HCT116 (cell line): ENCODE measurements around the gene GLRX. TPM values are rescaled to one million over a fixed set of nuclear protein-coding genes. Genes with fewer than 3 reads are reported as not detected.

Experiments used
- ATAC-seq: fragments of 200-7000 bp; cut with Tn5 transposase; 2 replicates; pipeline ENCODE4 v1.9.1; 2020; ENCODE audit warnings: mild to moderate bottlenecking, moderate library complexity
- BruUV-seq: library from RNA; stranded (reverse); fragments of 400-500 nt; replicated peaks from 2 replicates; lab custom pipeline; 2021; lab: Mats Ljungman, UMichigan
- CTCF ChIA-PET: fragments of 300-600 bp; sonication (Branson Sonifier 250); formaldehyde crosslinking; loops from one replicate; lab custom pipeline; 2021; ENCODE audit warnings: antibody characterized with exemption; lab: Charles Lee
- POLR2A ChIA-PET: fragments of 300-600, 350-600 bp; sonication (Branson Sonifier 250); formaldehyde crosslinking; loops from one replicate; lab custom pipeline; 2021; ENCODE audit warnings: antibody characterized with exemption; lab: Charles Lee
- RAD21 ChIA-PET, 2 experiments: fragments of 300-600 bp; sonication (Branson Sonifier 250); formaldehyde crosslinking; loops; one replicate each; lab custom pipeline; 2023; ENCODE audit warnings: low total read pairs in 2 of 2; ENCODE audit not compliant: uncharacterized antibody in 2 of 2, unreplicated experiment in 2 of 2, low non-redundant PET in 1 of 2; lab: Charles Lee
- DNase-seq: peaks from one replicate; pipeline ENCODE4 v3.0.0-alpha.2; 2010; ENCODE audit warnings: low read depth, low spot score
- H2AFZ ChIP-seq: fragments of 200-600 bp; shearing (Covaris generic), sonication (generic); 2 replicates; pipeline ENCODE4 v1.6.1; 2017; ENCODE audit warnings: low read depth, mixed run types, mixed read lengths, antibody characterized with exemption, low read length; ENCODE audit not compliant: poor library complexity, severe bottlenecking
- H3K27ac ChIP-seq: 2 replicates; pipeline ENCODE4 v1.5.1; 2012; ENCODE audit warnings: low read depth, low read length
- H3K27me3 ChIP-seq: fragments of 200-600 bp; sonication (generic); 2 replicates; pipeline ENCODE4 v1.6.1; 2016; ENCODE audit warnings: mixed run types, low read length, mixed read lengths; ENCODE audit not compliant: insufficient read depth
- H3K36me3 ChIP-seq, 2 experiments: fragments of 200-500 bp in 1 of 2; fragments of 200-600 bp in 1 of 2; sonication (Bioruptor generic) in 1 of 2; sonication (generic) in 1 of 2; 2 replicates each; pipeline versions ENCODE4 v1.5.1 to v1.6.1; 2014 to 2016; ENCODE audit warnings: low read length in 2 of 2, inconsistent platforms in 1 of 2, mixed read lengths in 1 of 2, mixed run types in 1 of 2; ENCODE audit not compliant: insufficient read depth in 2 of 2, control insufficient read depth in 1 of 2
- H3K4me1 ChIP-seq, 2 experiments: fragments of 200-600 bp in 1 of 2; sonication (generic) in 1 of 2; 2 replicates each; pipeline versions ENCODE4 v1.5.1 to v1.6.1; 2012 to 2017; ENCODE audit warnings: low read length in 2 of 2, inconsistent platforms in 1 of 2, mild to moderate bottlenecking in 1 of 2, mixed read lengths in 1 of 2, mixed run types in 1 of 2, moderate library complexity in 1 of 2; ENCODE audit not compliant: insufficient read depth in 2 of 2, control insufficient read depth in 1 of 2
- H3K4me2 ChIP-seq: fragments of 200-600 bp; sonication (generic); 2 replicates; pipeline ENCODE4 v1.6.1; 2017; ENCODE audit warnings: mixed run types, low read length, mixed read lengths
- H3K4me3 ChIP-seq, 2 experiments: fragments of 200-600 bp in 1 of 2; sonication (generic) in 1 of 2; replicated peaks in 1 of 2; 2 replicates each; pipeline ENCODE4 v1.5.1; 2011 to 2016; ENCODE audit warnings: low read length in 2 of 2, control low read depth in 1 of 2, low read depth in 1 of 2, mild to moderate bottlenecking in 1 of 2, mixed read lengths in 1 of 2, mixed run types in 1 of 2
- H3K79me2 ChIP-seq: fragments of 200-600 bp; sonication (generic); 2 replicates; pipeline ENCODE4 v1.6.1; 2017; ENCODE audit warnings: mild to moderate bottlenecking, mixed run types, low read length, moderate library complexity, mixed read lengths; ENCODE audit not compliant: insufficient read depth
- H3K9ac ChIP-seq: fragments of 200-600 bp; sonication (generic); 2 replicates; pipeline ENCODE4 v1.6.1; 2016; ENCODE audit warnings: low read length, mixed read lengths
- H3K9me2 ChIP-seq: fragments of 200-600 bp; sonication (generic), shearing (Covaris generic); 2 replicates; pipeline ENCODE4 v1.6.1; 2017; ENCODE audit warnings: mixed run types, mild to moderate bottlenecking, moderate library complexity; ENCODE audit not compliant: insufficient read depth
- H3K9me3 ChIP-seq, 2 experiments: fragments of 200-500 bp in 1 of 2; fragments of 200-600 bp in 1 of 2; sonication (Bioruptor generic) in 1 of 2; sonication (generic) in 1 of 2; 2 replicates each; pipeline ENCODE4 v1.6.1; 2014 to 2017; ENCODE audit warnings: low read length in 2 of 2, mixed read lengths in 2 of 2, inconsistent platforms in 1 of 2, low read depth in 1 of 2, mild to moderate bottlenecking in 1 of 2, mixed run types in 1 of 2, moderate library complexity in 1 of 2; ENCODE audit not compliant: control insufficient read depth in 1 of 2, insufficient read depth in 1 of 2
- H4K20me1 ChIP-seq: fragments of 200-600 bp; sonication (generic), shearing (Covaris generic); 2 replicates; pipeline ENCODE4 v1.6.1; 2017; ENCODE audit warnings: mixed run types, mild to moderate bottlenecking, moderate library complexity; ENCODE audit not compliant: insufficient read depth
- CEBPB ChIP-seq: IDR thresholded peaks from 2 replicates; pipeline ENCODE4 v1.6.1; 2012; ENCODE audit warnings: low read depth
- EGR1 ChIP-seq: IDR thresholded peaks from 2 replicates; pipeline ENCODE4 v1.6.1; 2012; ENCODE audit warnings: low read depth
- EZH2 ChIP-seq: fragments of 200-600 bp; sonication (generic); IDR thresholded peaks from 2 replicates; pipeline ENCODE4 v1.6.1; 2017; ENCODE audit warnings: antibody characterized with exemption, mixed run types
- FOSL1 ChIP-seq: IDR thresholded peaks from 2 replicates; pipeline ENCODE4 v1.6.1; 2012; ENCODE audit warnings: low read depth
- POLR2A ChIP-seq: IDR thresholded peaks from 2 replicates; pipeline ENCODE4 v1.7.0; 2011; ENCODE audit warnings: borderline replicate concordance; ENCODE audit not compliant: insufficient read depth, insufficient read length; ENCODE audit errors: extremely low read depth
- POLR2AphosphoS5 ChIP-seq: IDR thresholded peaks from 2 replicates; pipeline ENCODE4 v1.6.1; 2011; ENCODE audit warnings: mild to moderate bottlenecking, low read depth, low read length, moderate library complexity
- RAD21 ChIP-seq: IDR thresholded peaks from 2 replicates; pipeline ENCODE4 v1.6.1; 2012; ENCODE audit warnings: low read depth, mild to moderate bottlenecking
- SP1 ChIP-seq: IDR thresholded peaks from 2 replicates; pipeline ENCODE4 v1.6.1; 2012; ENCODE audit warnings: low read depth
- SRF ChIP-seq: IDR thresholded peaks from 2 replicates; pipeline ENCODE4 v1.6.1; 2012; ENCODE audit warnings: low read depth
- TCF7L2 ChIP-seq: IDR thresholded peaks from 2 replicates; pipeline ENCODE4 v1.7.0; 2011; ENCODE audit warnings: borderline replicate concordance, inconsistent platforms; ENCODE audit not compliant: insufficient read depth, insufficient read length; ENCODE audit errors: extremely low read depth
- YY1 ChIP-seq: IDR thresholded peaks from 2 replicates; pipeline ENCODE4 v1.6.1; 2011; ENCODE audit warnings: low read length, low read depth, moderate library complexity, mild to moderate bottlenecking; ENCODE audit not compliant: insufficient replicate concordance; ENCODE audit errors: extremely low read depth
- ZNF274 ChIP-seq: fragments of 200-500 bp; sonication (Bioruptor generic); IDR thresholded peaks from 2 replicates; pipeline ENCODE4 v1.6.1; 2014; ENCODE audit warnings: mild to moderate bottlenecking, low read depth, low read length, inconsistent platforms
- intact Hi-C: fragments of 100-400 bp; cut with micrococcal nuclease; formaldehyde crosslinking; loops from 2 replicates; pipeline ENCODE4 v1.10.0; 2022
- total RNA-seq: library from RNA; stranded (reverse); gene quantifications from one replicate; pipeline ENCODE4 v1.2.1, GENCODE V29; 2021; ENCODE audit not compliant: unreplicated experiment
- TF ChIP-seq, protein P1 (sequence below): IDR thresholded peaks from 2 replicates; pipeline ENCODE4 v1.6.1; 2012
- TF ChIP-seq, protein P2 (sequence below): IDR thresholded peaks from 2 replicates; pipeline ENCODE4 v1.6.1; 2012
- TF ChIP-seq, protein P3 (sequence below), 3 experiments: fragments of 200-600 bp in 1 of 3; sonication (generic) in 1 of 3; IDR thresholded peaks in 2 of 3; conservative IDR thresholded peaks in 1 of 3; 2 replicates each; pipeline ENCODE4 v1.5.1; 2012 to 2017; ENCODE audit warnings: low read depth in 2 of 3, low read length in 2 of 3, antibody characterized with exemption in 1 of 3, borderline replicate concordance in 1 of 3, control low read depth in 1 of 3, mild to moderate bottlenecking in 1 of 3, mixed read lengths in 1 of 3, mixed run types in 1 of 3, moderate library complexity in 1 of 3; ENCODE audit not compliant: insufficient read depth in 1 of 3

GLRX gene
- total RNA-seq, 1 experiment from 2014 or later: 29.3 TPM

DNA sequence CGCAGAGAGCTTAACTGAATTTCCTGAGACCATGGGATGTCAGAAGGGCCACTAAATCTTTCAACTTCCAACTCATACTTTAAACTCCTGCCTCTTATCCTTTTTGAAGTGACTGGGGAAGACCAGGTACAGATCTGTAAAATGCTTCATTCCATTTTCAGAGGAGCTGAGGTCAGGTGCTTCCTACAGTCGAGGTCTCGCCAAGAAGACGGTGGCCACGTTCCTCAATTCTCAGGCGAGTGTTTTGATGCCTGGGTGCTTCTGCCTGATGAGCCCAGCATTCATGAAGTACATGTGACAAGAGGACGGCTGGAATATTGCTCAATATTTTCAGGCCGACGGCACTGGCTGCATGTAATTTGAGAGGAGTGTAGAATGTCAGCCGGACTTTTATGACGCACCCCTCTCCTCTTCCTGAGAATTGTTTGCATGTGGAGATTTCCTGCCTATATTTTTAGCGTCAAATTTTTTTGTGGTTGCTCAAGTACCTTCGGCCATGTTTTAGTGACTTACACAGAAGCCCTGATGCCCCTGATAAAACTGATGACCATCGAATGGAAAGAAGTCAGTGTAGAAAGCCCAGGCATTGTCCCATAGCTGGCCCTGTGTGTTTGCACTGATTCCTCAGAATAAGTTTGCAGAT lies 38.8 kb upstream of the GLRX start:
- TF ChIP-seq RAD21: no peak
- no peak for TF ChIP-seq POLR2AphosphoS5
- TF ChIP-seq CEBPB: peak; percentile 87
- TF ChIP-seq SP1: peak; percentile 30; the same call in 1 of the 2 replicates
- TF ChIP-seq, protein P1, sequence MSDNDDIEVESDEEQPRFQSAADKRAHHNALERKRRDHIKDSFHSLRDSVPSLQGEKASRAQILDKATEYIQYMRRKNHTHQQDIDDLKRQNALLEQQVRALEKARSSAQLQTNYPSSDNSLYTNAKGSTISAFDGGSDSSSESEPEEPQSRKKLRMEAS: peak; percentile 40
- TF ChIP-seq TCF7L2: no peak
- no peak for TF ChIP-seq YY1
- Histone ChIP-seq H3K4me2 (peak overlapping the region; percentile 62), H3K4me1 (peaks cover 6 to 40% of the 10 kb centered on the region in 2 experiments; a peak in 3 of 4 replicates), H3K9ac (no peak overlapping the region), H3K9me3 (no peaks in the 10 kb centered on the region), H3K27ac (no peak overlapping the region), H3K9me2 (no peaks in the 10 kb centered on the region), H3K36me3 (no peaks in the 10 kb centered on the region), H3K27me3 (no peaks in the 10 kb centered on the region), H3K4me3 (peak overlapping the region in 1 of 2 experiments; percentile 3; a peak in 1 of 4 replicates), H3K79me2 (no peaks in the 10 kb centered on the region), H2AFZ (peak overlapping the region; percentile 79), H4K20me1 (no peaks in the 10 kb centered on the region)
- ChIA-PET CTCF (interaction anchor here (2.8 kb wide), 1 partner anchor 475 kb away, joined by 11 read pairs; no protein-coding TSS in a partner anchor), POLR2A (interaction anchor here (0.6 kb wide), 1 partner anchor 12 kb away, joined by 4 read pairs; no protein-coding TSS in a partner anchor), RAD21 (no interaction called here)
- ATAC-seq: 0 out of 2 replicates have a peak, but pooled peaks have one; percentile 19
- intact Hi-C loops: no loop called here
- BruUV-seq: no TSS peak
- DNase-seq: peak; percentile 24

DNA sequence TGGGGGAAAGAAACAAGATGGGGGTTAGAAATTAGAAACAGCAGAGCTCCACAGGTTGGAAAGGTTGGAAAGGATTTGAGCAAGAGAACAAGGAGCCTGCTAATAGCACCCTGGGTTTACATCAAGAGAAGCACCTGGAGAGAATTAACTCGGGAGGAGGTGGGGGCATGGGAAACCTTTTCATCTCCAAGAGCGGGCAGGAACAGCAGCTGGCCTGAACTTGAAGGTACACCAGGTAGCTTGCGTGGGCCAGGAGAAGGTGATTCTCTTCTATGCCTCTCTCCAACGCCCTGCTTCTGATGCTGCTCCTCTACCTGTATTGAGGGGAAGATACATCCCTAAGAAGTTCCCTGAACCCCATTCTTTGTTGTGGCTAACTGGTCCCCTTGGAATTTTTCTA lies 37.1 kb upstream of the GLRX start:
- no peak for TF ChIP-seq SRF
- TF ChIP-seq EGR1: no peak
- no peak for TF ChIP-seq FOSL1
- no peak for TF ChIP-seq POLR2A
- no peak for TF ChIP-seq CEBPB
- TF ChIP-seq EZH2: no peak
- TF ChIP-seq TCF7L2: no peak
- no peak for TF ChIP-seq YY1
- TF ChIP-seq RAD21: no peak
- TF ChIP-seq POLR2AphosphoS5: no peak
- TF ChIP-seq, protein P2, sequence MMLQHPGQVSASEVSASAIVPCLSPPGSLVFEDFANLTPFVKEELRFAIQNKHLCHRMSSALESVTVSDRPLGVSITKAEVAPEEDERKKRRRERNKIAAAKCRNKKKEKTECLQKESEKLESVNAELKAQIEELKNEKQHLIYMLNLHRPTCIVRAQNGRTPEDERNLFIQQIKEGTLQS: no peak
- TF ChIP-seq, protein P3, sequence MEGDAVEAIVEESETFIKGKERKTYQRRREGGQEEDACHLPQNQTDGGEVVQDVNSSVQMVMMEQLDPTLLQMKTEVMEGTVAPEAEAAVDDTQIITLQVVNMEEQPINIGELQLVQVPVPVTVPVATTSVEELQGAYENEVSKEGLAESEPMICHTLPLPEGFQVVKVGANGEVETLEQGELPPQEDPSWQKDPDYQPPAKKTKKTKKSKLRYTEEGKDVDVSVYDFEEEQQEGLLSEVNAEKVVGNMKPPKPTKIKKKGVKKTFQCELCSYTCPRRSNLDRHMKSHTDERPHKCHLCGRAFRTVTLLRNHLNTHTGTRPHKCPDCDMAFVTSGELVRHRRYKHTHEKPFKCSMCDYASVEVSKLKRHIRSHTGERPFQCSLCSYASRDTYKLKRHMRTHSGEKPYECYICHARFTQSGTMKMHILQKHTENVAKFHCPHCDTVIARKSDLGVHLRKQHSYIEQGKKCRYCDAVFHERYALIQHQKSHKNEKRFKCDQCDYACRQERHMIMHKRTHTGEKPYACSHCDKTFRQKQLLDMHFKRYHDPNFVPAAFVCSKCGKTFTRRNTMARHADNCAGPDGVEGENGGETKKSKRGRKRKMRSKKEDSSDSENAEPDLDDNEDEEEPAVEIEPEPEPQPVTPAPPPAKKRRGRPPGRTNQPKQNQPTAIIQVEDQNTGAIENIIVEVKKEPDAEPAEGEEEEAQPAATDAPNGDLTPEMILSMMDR (IDR thresholded peaks at IDR 0.05 in 2 of 3, conservative IDR thresholded peaks at IDR 0.05 in 1 of 3; ENCODE audit: borderline replicate concordance in 1 of 3, insufficient read depth in 1 of 3, low read depth in 2 of 3, low read length in 2 of 3): no peak
- no peak for TF ChIP-seq ZNF274
- Histone ChIP-seq H3K27ac (no peak overlapping the region), H3K9me3 (no peaks in the 10 kb centered on the region), H3K9ac (no peak overlapping the region), H3K36me3 (no peaks in the 10 kb centered on the region), H3K4me2 (peak overlapping the region; percentile 89), H2AFZ (peak overlapping the region; percentile 93), H3K79me2 (no peaks in the 10 kb centered on the region), H3K4me3 (no peak overlapping the region), H3K4me1 (peaks cover 6 to 40% of the 10 kb centered on the region in 2 experiments; a peak in 3 of 4 replicates), H3K9me2 (no peaks in the 10 kb centered on the region), H3K27me3 (no peaks in the 10 kb centered on the region), H4K20me1 (no peaks in the 10 kb centered on the region)
- no TSS peak for BruUV-seq
- ChIA-PET RAD21 (no interaction called here), CTCF (interaction anchor here (1.0 to 2.1 kb wide), 7 partner anchors 78 to 485 kb away, joined by 3 to 12 read pairs (median 4); no protein-coding TSS in a partner anchor), POLR2A (interaction anchor here (0.9 kb wide), 1 partner anchor 477 kb away, joined by 3 read pairs; no protein-coding TSS in a partner anchor)
- ATAC-seq: no peak
- intact Hi-C loops: no loop called here
- DNase-seq: no peak
